Neuronal stem cell (in vitro differentiated cells): ENCODE results near the gene C14orf93.

Experiments
- DNase-seq: peaks from one replicate; pipeline ENCODE4 v3.0.0-alpha.2; 2013; ENCODE audit warnings: low spot score
- H2AFZ ChIP-seq: one replicate; pipeline ENCODE4 v1.6.1; 2013; ENCODE audit warnings: mild to moderate bottlenecking, low read length, inconsistent platforms
- H2AK5ac ChIP-seq: 2 replicates; pipeline ENCODE4 v1.6.1; 2013; ENCODE audit warnings: low read depth, mild to moderate bottlenecking, inconsistent platforms, low read length, moderate library complexity, mixed read lengths
- H2BK120ac ChIP-seq: 2 replicates; pipeline ENCODE4 v1.6.1; 2013; ENCODE audit warnings: low read depth, mild to moderate bottlenecking, inconsistent platforms, low read length, moderate library complexity, mixed read lengths
- H2BK12ac ChIP-seq: one replicate; pipeline ENCODE4 v1.6.1; 2013; ENCODE audit warnings: low read length, inconsistent platforms
- H2BK15ac ChIP-seq: 2 replicates; pipeline ENCODE4 v1.6.1; 2013; ENCODE audit warnings: mild to moderate bottlenecking, low read length, inconsistent platforms, mixed read lengths
- H2BK5ac ChIP-seq: one replicate; pipeline ENCODE4 v1.6.1; 2013; ENCODE audit warnings: inconsistent platforms, mild to moderate bottlenecking, low read length, moderate library complexity
- H3K14ac ChIP-seq: one replicate; pipeline ENCODE4 v1.6.1; 2013; ENCODE audit warnings: low read length, inconsistent platforms
- H3K18ac ChIP-seq: 2 replicates; pipeline ENCODE4 v1.6.1; 2013; ENCODE audit warnings: low read length, inconsistent platforms
- H3K23ac ChIP-seq: 2 replicates; pipeline ENCODE4 v1.6.1; 2013; ENCODE audit warnings: low read depth, mild to moderate bottlenecking, mixed read lengths, low read length, inconsistent platforms; ENCODE audit not compliant: poor library complexity
- H3K27ac ChIP-seq: replicated peaks from 3 replicates; pipeline ENCODE4 v1.5.1; 2013; ENCODE audit warnings: low read length, inconsistent platforms
- H3K27me3 ChIP-seq, 3 experiments: 2 replicates each; pipeline ENCODE4 v1.6.1; 2013; ENCODE audit warnings: low read length in 3 of 3, mild to moderate bottlenecking in 2 of 3, inconsistent platforms in 1 of 3, low read depth in 1 of 3, mixed read lengths in 1 of 3, moderate library complexity in 1 of 3; ENCODE audit not compliant: control insufficient read depth in 3 of 3, insufficient read depth in 3 of 3
- H3K36me3 ChIP-seq, 2 donors: replicated peaks in 1 of 2; 2 replicates each; pipeline ENCODE4 v1.6.1; 2013; ENCODE audit warnings: low read length in 2 of 2; ENCODE audit not compliant: control insufficient read depth in 2 of 2, insufficient read depth in 2 of 2
- H3K4ac ChIP-seq: 2 replicates; pipeline ENCODE4 v1.6.1; 2013; ENCODE audit warnings: inconsistent platforms, mild to moderate bottlenecking, low read length, moderate library complexity
- H3K4me1 ChIP-seq, 2 donors: 1 replicate in 1 of 2; 2 replicates in 1 of 2; pipeline ENCODE4 v1.6.1; 2013; ENCODE audit warnings: low read length in 2 of 2, low read depth in 1 of 2; ENCODE audit not compliant: control insufficient read depth in 2 of 2, insufficient read depth in 1 of 2
- H3K4me2 ChIP-seq: one replicate; pipeline ENCODE4 v1.6.1; 2013; ENCODE audit warnings: mild to moderate bottlenecking, low read length, inconsistent platforms; ENCODE audit not compliant: insufficient read depth, poor library complexity, severe bottlenecking
- H3K4me3 ChIP-seq, 2 donors: 2 replicates each; pipeline ENCODE4 v1.5.1; 2013; ENCODE audit warnings: low read length in 2 of 2, mild to moderate bottlenecking in 2 of 2, inconsistent platforms in 1 of 2, moderate library complexity in 1 of 2
- H3K79me1 ChIP-seq: one replicate; pipeline ENCODE4 v1.6.1; 2013; ENCODE audit warnings: low read depth, mild to moderate bottlenecking, inconsistent platforms, low read length, moderate library complexity
- H3K9ac ChIP-seq: one replicate; pipeline ENCODE4 v1.6.1; 2013; ENCODE audit warnings: mild to moderate bottlenecking, low read depth, low read length, inconsistent platforms; ENCODE audit not compliant: poor library complexity
- H3K9me3 ChIP-seq, 2 donors: replicated peaks in 1 of 2; 2 replicates each; pipeline versions ENCODE3 to v1.6.1; 2013; ENCODE audit warnings: low read length in 2 of 2, mild to moderate bottlenecking in 2 of 2, inconsistent platforms in 1 of 2, low read depth in 1 of 2, mixed read lengths in 1 of 2, moderate library complexity in 1 of 2; ENCODE audit not compliant: control insufficient read depth in 2 of 2, insufficient read depth in 1 of 2
- H4K8ac ChIP-seq: one replicate; pipeline ENCODE4 v1.6.1; 2013; ENCODE audit warnings: low read depth, mild to moderate bottlenecking, inconsistent platforms, low read length, moderate library complexity
- H4K91ac ChIP-seq: one replicate; pipeline ENCODE4 v1.6.1; 2013; ENCODE audit warnings: low read length, low read depth, mild to moderate bottlenecking, inconsistent platforms; ENCODE audit not compliant: poor library complexity
- WGBS, 2 donors: extraction: QIAGEN DNeasy Blood & Tissue Kit; methylation state at CpG; one replicate each; pipeline ENCODE4 v1.1.7; 2013; ENCODE audit warnings: missing lambda C conversion rate in 2 of 2, mixed read lengths in 1 of 2; ENCODE audit not compliant: insufficient read length in 2 of 2, insufficient replicate concordance in 1 of 2; ENCODE audit errors: extremely low coverage in 2 of 2; 5-methylcytosine and 5-hydroxymethylcytosine counted together

The C14orf93 gene

GRCh38 chr14:23052182-23052623, 42.3 kb upstream of the C14orf93 start:
- H3K4ac ChIP-seq: no peak overlapping the region
- H3K4me2 ChIP-seq: no peak overlapping the region
- H3K23ac ChIP-seq: no peak overlapping the region

GRCh38 chr14:23051141-23052057, 41.5 kb upstream of the C14orf93 start:
- H2BK15ac ChIP-seq: no peak overlapping the region
- H3K4ac ChIP-seq: no peak overlapping the region
- no peak overlapping the region for H3K23ac ChIP-seq
- H3K4me1 ChIP-seq: peaks cover 1 to 6% of the 10 kb centered on the region in 2 donors
- H3K4me2 ChIP-seq: no peak overlapping the region
- H3K9ac ChIP-seq: no peak overlapping the region
- no peak overlapping the region for H2BK5ac ChIP-seq
- no peak overlapping the region for H2BK120ac ChIP-seq
- no peak overlapping the region for H2BK12ac ChIP-seq
- H2AFZ ChIP-seq: no peak overlapping the region
- H3K36me3 ChIP-seq: peaks cover 38 to 79% of the 10 kb centered on the region in 2 donors
- DNase-seq: no peak
- no peak overlapping the region for H4K91ac ChIP-seq
- no peak overlapping the region for H3K4me3 ChIP-seq
- no CpG with 5 or more reads among the region's 5 CpGs for WGBS, 2 donors
- H4K8ac ChIP-seq: no peak overlapping the region
- no peak overlapping the region for H3K14ac ChIP-seq
- no peak overlapping the region for H2AK5ac ChIP-seq
- H3K27me3 ChIP-seq: no peaks in the 10 kb centered on the region
- no peak overlapping the region for H3K18ac ChIP-seq
- H3K27ac ChIP-seq: no peak overlapping the region
- peaks cover 3 to 9% of the 10 kb centered on the region in 2 donors for H3K9me3 ChIP-seq
- H3K79me1 ChIP-seq: peaks cover 9% of the 10 kb centered on the region

More at GRCh38 chr14:23052182-23052623, 42.3 kb upstream of the C14orf93 start:
- Histone ChIP-seq H2AFZ (no peak overlapping the region), H2BK120ac (no peak overlapping the region), H2BK12ac (no peak overlapping the region), H3K4me3 (no peak overlapping the region), H2BK5ac (no peak overlapping the region), H3K14ac (no peak overlapping the region), H3K27ac (no peak overlapping the region), H3K27me3 (no peaks in the 10 kb centered on the region), H2AK5ac (no peak overlapping the region), H4K8ac (no peak overlapping the region), H4K91ac (no peak overlapping the region), H3K36me3 (peaks cover 38 to 77% of the 10 kb centered on the region in 2 donors), H3K9ac (no peak overlapping the region), H3K9me3 (peaks cover 3 to 9% of the 10 kb centered on the region in 2 donors), H3K79me1 (peaks cover 8% of the 10 kb centered on the region), H2BK15ac (no peak overlapping the region), H3K18ac (no peak overlapping the region), H3K4me1 (peaks cover 6% of the 10 kb centered on the region in 2 donors)
- no CpG with 5 or more reads among the region's 14 CpGs for WGBS, 2 donors
- DNase-seq: no peak

GRCh38 chr14:23049011-23049410, 39.1 kb upstream of the C14orf93 start:
- Histone ChIP-seq H3K14ac (no peak overlapping the region), H3K9me3 (peaks cover 3 to 9% of the 10 kb centered on the region in 2 donors), H2AFZ (no peak overlapping the region)

More at GRCh38 chr14:23049011-23049410, 39.1 kb upstream of the C14orf93 start:
- no peak overlapping the region for H2BK5ac ChIP-seq
- H3K4me1 ChIP-seq: peaks cover 1 to 3% of the 10 kb centered on the region in 2 donors
- H3K23ac ChIP-seq: peak overlapping the region; percentile 6
- H3K4me3 ChIP-seq: no peak overlapping the region
- whole genome bisulfite sequencing, 2 donors: no CpG with 5 or more reads among the region's 9 CpGs
- H2AK5ac ChIP-seq: no peak overlapping the region
- H3K36me3 ChIP-seq: peaks cover 34 to 65% of the 10 kb centered on the region in 2 donors
- peaks cover 3% of the 10 kb centered on the region for H3K79me1 ChIP-seq
- H3K4ac ChIP-seq: no peak overlapping the region
- H2BK15ac ChIP-seq: no peak overlapping the region
- H2BK120ac ChIP-seq: no peak overlapping the region
- no peak overlapping the region for H3K27ac ChIP-seq
- no peak overlapping the region for H4K91ac ChIP-seq
- H3K9ac ChIP-seq: no peak overlapping the region
- no peak overlapping the region for H3K4me2 ChIP-seq
- H3K18ac ChIP-seq: no peak overlapping the region
- no peak overlapping the region for H4K8ac ChIP-seq
- no peak overlapping the region for H2BK12ac ChIP-seq
- no peaks in the 10 kb centered on the region for H3K27me3 ChIP-seq
- no peak for DNase-seq
